BJ (cell line): ENCODE results near the gene CACHD1. TPM values are rescaled to one million over a fixed set of nuclear protein-coding genes. Genes with fewer than 3 reads are reported as not detected.

Experiments used
- CTCF ChIA-PET: fragments of 350-600 bp; formaldehyde crosslinking; extraction: SDS; loops from one replicate; lab custom pipeline; 2021; ENCODE audit warnings: antibody characterized with exemption, inconsistent platforms; lab: Yijun Ruan, JAX
- POLR2A ChIA-PET: fragments of 300-600 bp; sonication (Branson Sonifier 250); formaldehyde crosslinking; extraction: SDS; loops from one replicate; lab custom pipeline; 2021; ENCODE audit warnings: antibody characterized with exemption; lab: Charles Lee
- DNase-seq: peaks from one replicate; pipeline ENCODE4 v3.0.0-alpha.2; 2011; ENCODE audit warnings: low read depth
- H3K27me3 ChIP-seq: 2 replicates; pipeline ENCODE4 v1.6.0; 2011; ENCODE audit warnings: low read length; ENCODE audit not compliant: control insufficient read depth, insufficient read depth
- H3K36me3 ChIP-seq: 2 replicates; pipeline ENCODE4 v1.5.1; 2011; ENCODE audit warnings: low read length; ENCODE audit not compliant: control insufficient read depth, insufficient read depth
- H3K4me3 ChIP-seq: 2 replicates; pipeline ENCODE4 v1.5.1; 2011; ENCODE audit warnings: low read depth, mild to moderate bottlenecking, control low read depth, low read length
- polyA plus RNA-seq: library from polyadenylated mRNA; depleted of rRNA; stranded (reverse); fragments of >200 nt; gene quantifications from 2 replicates; pipeline ENCODE4 v1.2.3, GENCODE V29; 2011
- TF ChIP-seq, protein P1 (sequence below): IDR thresholded peaks from 2 replicates; pipeline ENCODE4 v1.5.1; 2011; ENCODE audit warnings: low read depth, mild to moderate bottlenecking, control low read depth, inconsistent platforms, low read length, moderate library complexity; ENCODE audit not compliant: insufficient read depth

CACHD1 gene
- polyA plus RNA-seq, 1 experiment: 3.0 TPM

DNA sequence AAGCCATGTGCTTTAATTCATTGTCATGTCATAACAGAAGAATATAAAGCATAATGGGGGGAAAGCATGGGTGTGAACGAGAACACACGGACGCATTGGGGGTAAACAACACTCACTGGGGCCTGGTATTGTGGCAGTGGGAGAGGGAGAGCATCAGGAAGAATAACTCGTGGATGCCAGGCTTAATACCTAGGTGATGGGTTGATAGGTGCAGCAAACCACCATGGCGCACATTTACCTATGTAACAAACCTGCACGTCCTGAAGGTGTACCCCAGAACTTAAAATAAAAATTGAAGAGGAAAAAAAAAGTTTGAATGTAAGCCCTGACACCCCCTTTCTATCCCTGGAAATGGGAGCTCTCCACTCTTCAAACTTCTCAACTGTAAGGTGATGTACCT is 34.9 kb upstream of the CACHD1 start:
- Histone ChIP-seq H3K27me3 (no peaks in the 10 kb centered on the region), H3K4me3 (no peak overlapping the region), H3K36me3 (no peaks in the 10 kb centered on the region)
- no peak for DNase-seq
- ChIA-PET CTCF (no interaction called here), POLR2A (no interaction called here)
- TF ChIP-seq, protein P1, sequence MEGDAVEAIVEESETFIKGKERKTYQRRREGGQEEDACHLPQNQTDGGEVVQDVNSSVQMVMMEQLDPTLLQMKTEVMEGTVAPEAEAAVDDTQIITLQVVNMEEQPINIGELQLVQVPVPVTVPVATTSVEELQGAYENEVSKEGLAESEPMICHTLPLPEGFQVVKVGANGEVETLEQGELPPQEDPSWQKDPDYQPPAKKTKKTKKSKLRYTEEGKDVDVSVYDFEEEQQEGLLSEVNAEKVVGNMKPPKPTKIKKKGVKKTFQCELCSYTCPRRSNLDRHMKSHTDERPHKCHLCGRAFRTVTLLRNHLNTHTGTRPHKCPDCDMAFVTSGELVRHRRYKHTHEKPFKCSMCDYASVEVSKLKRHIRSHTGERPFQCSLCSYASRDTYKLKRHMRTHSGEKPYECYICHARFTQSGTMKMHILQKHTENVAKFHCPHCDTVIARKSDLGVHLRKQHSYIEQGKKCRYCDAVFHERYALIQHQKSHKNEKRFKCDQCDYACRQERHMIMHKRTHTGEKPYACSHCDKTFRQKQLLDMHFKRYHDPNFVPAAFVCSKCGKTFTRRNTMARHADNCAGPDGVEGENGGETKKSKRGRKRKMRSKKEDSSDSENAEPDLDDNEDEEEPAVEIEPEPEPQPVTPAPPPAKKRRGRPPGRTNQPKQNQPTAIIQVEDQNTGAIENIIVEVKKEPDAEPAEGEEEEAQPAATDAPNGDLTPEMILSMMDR: no peak

DNA sequence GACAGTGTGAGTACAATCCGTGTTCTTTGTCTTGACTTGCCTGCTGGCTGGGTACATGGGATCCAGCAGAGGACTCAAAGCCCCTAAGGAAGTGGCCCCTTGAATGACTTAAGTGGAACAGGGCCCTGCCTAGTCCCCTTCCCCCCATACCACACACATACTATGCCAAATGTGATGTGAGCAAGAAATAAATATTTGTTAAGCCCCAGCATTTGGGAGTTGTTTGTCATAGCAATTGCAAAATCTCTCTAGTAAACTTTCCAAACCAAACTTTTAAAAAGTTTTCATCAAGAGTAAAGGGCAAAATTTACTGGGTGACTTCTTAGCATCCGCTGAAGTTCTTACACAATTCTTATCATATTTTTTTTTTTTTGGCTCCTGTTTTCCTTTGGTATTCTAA is 32.5 kb upstream of the CACHD1 start:
- TF ChIP-seq, protein P1: no peak
- Histone ChIP-seq H3K4me3 (no peak overlapping the region), H3K36me3 (no peaks in the 10 kb centered on the region), H3K27me3 (no peaks in the 10 kb centered on the region)
- no peak for DNase-seq
- CTCF ChIA-PET: no interaction called here
- POLR2A ChIA-PET: no interaction called here

DNA sequence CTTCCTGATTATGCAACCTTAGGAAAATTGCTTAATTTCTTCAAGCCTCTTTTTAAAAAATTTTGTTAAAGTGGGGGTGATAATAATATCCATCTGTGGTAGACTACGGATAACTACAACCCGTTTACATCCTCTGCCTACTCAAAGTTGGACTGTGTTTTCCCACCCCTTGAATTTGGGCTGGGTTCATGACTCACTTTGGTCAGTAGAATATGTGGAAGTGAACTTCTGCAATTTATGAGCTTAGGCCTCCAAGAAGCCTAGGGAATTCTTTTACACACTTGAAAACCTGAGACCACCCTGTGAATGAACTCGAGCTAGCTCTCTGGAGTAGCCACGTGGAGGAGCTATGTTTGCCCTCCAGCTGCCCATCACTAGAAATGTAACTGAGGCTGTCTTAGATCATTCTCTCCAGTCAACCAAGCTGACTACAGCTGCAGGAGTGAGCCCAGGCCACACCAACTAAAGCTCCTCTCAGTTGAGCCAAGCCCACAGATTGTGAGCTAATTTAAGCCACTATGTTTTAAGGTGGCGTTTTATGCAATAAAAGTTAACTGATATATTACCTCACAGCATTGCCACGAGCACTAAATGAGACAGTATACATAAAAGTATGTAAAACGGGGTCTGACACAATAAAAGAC is 29.6 kb upstream of the CACHD1 start:
- ChIA-PET CTCF (interaction anchor here (0.9 to 1.3 kb wide), 2 partner anchors 14 to 170 kb away, joined by 3 read pairs; no protein-coding TSS in a partner anchor), POLR2A (no interaction called here)
- peak; percentile 27 for DNase-seq
- H3K36me3 ChIP-seq: no peaks in the 10 kb centered on the region
- no peaks in the 10 kb centered on the region for H3K27me3 ChIP-seq
- TF ChIP-seq, protein P1: no peak
- H3K4me3 ChIP-seq: no peak overlapping the region

DNA sequence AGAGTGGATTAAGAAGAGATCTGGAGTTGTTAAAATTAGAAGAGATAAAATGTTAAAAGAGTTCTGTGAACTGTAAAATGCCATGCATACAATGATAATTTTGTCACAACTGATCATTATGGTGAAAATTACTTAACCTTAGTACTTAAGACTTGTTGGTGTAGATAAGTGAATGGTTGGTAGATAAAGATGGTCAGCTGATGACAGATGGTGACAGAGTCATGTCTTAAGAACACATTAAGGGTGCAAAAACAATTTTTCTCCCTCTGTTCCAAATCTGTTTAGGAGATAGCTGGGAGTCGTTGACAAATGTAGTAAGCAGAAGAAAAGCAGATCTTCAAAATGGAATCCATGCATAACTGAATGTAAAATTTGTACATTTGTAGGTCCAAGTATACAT is 18.5 kb upstream of the CACHD1 start:
- ChIA-PET CTCF (interaction anchor here (0.9 kb wide), 1 partner anchor 13 kb away, joined by 3 read pairs; no protein-coding TSS in a partner anchor), POLR2A (no interaction called here)

DNA sequence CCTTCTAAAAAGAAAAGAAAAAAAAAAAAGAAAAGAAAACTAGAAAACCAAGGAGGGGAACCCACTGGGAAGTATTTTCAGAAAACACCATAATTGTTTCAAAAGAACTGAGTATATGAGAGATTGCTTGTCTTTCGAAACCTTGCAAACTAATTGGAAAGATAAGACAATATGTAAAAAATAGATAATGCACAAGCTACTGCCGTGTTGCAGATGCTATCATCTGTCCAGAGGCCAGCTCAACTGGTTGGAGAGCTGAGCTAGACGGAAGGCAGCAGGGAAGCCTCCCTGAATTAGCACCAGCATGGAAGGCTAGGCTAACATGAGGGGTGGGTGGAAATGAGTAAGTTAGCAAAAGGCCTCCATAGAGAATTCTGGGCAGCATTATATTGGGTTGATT is 16.2 kb upstream of the CACHD1 start:
- H3K36me3 ChIP-seq: no peaks in the 10 kb centered on the region
- H3K27me3 ChIP-seq: peaks cover 3% of the 10 kb centered on the region
- no peak for DNase-seq
- ChIA-PET POLR2A (no interaction called here), CTCF (interaction anchor here (1.3 kb wide), 1 partner anchor 13 kb away, joined by 3 read pairs; no protein-coding TSS in a partner anchor)
- TF ChIP-seq, protein P1: no peak
- H3K4me3 ChIP-seq: no peak overlapping the region

More for the DNA sequence above, 18.5 kb upstream of the CACHD1 start:
- TF ChIP-seq, protein P1: no peak
- Histone ChIP-seq H3K36me3 (no peaks in the 10 kb centered on the region), H3K27me3 (peaks cover 4% of the 10 kb centered on the region), H3K4me3 (no peak overlapping the region)
- DNase-seq: no peak
